H9 (cell line): ENCODE data around the gene SMARCD3. TPM values are rescaled to one million over a fixed set of nuclear protein-coding genes. Genes with fewer than 3 reads are reported as not detected.

Source experiments
- DNase-seq: peaks from one replicate; pipeline ENCODE4 v3.0.0-alpha.2; 2017
- H2AFZ ChIP-seq: one replicate; pipeline ENCODE4 v1.6.1; 2013; ENCODE audit warnings: mild to moderate bottlenecking, low read length, control low read depth, moderate library complexity
- H2AK5ac ChIP-seq: 2 replicates; pipeline ENCODE4 v1.6.1; 2013; ENCODE audit warnings: low read length, control low read depth, mixed read lengths; ENCODE audit not compliant: insufficient read length
- H2BK120ac ChIP-seq: one replicate; pipeline ENCODE4 v1.6.1; 2013; ENCODE audit warnings: low read depth, mild to moderate bottlenecking, low read length, control low read depth, inconsistent platforms; ENCODE audit not compliant: poor library complexity, severe bottlenecking
- H2BK12ac ChIP-seq: 2 replicates; pipeline ENCODE4 v1.6.1; 2013; ENCODE audit warnings: low read length, control low read depth, mixed read lengths, low read depth; ENCODE audit not compliant: insufficient read length
- H2BK15ac ChIP-seq: 2 replicates; pipeline ENCODE4 v1.6.1; 2013; ENCODE audit warnings: low read depth, low read length, control low read depth
- H2BK20ac ChIP-seq: one replicate; pipeline ENCODE4 v1.6.1; 2013; ENCODE audit warnings: low read depth, mild to moderate bottlenecking, low read length, control low read depth, inconsistent platforms; ENCODE audit not compliant: poor library complexity, severe bottlenecking
- H2BK5ac ChIP-seq: 2 replicates; pipeline ENCODE4 v1.6.1; 2013; ENCODE audit warnings: low read length, control low read depth, mixed read lengths; ENCODE audit not compliant: insufficient read length
- H3K14ac ChIP-seq: 2 replicates; pipeline ENCODE4 v1.6.1; 2013; ENCODE audit warnings: low read length, control low read depth; ENCODE audit not compliant: insufficient read depth
- H3K18ac ChIP-seq: 2 replicates; pipeline ENCODE4 v1.6.1; 2013; ENCODE audit warnings: low read depth, mild to moderate bottlenecking, mixed read lengths, low read length, control low read depth; ENCODE audit not compliant: insufficient read length
- H3K23ac ChIP-seq: 2 replicates; pipeline ENCODE4 v1.6.1; 2013; ENCODE audit warnings: low read length, control low read depth, mixed read lengths, low read depth; ENCODE audit not compliant: insufficient read length
- H3K23me2 ChIP-seq: 2 replicates; pipeline ENCODE4 v1.6.1; 2013; ENCODE audit warnings: low read depth, mild to moderate bottlenecking, mixed read lengths, low read length, control low read depth; ENCODE audit not compliant: insufficient read length, poor library complexity, severe bottlenecking
- H3K27ac ChIP-seq: 2 replicates; pipeline ENCODE4 v1.5.1; 2013; ENCODE audit warnings: low read length, control low read depth, mixed read lengths, low read depth; ENCODE audit not compliant: insufficient read length
- H3K27me3 ChIP-seq: 2 replicates; pipeline ENCODE4 v1.6.1; 2013; ENCODE audit warnings: low read length, control low read depth, inconsistent platforms; ENCODE audit not compliant: insufficient read depth
- H3K4ac ChIP-seq: 2 replicates; pipeline ENCODE4 v1.6.1; 2013; ENCODE audit warnings: low read depth, mild to moderate bottlenecking, control low read depth, inconsistent platforms, low read length, moderate library complexity
- H3K4me1 ChIP-seq: 2 replicates; pipeline ENCODE4 v1.6.1; 2013; ENCODE audit warnings: low read length, control low read depth, inconsistent platforms; ENCODE audit not compliant: insufficient read depth
- H3K4me2 ChIP-seq: 2 replicates; pipeline ENCODE4 v1.6.1; 2013; ENCODE audit warnings: low read length, control low read depth, mixed read lengths; ENCODE audit not compliant: insufficient read length, insufficient read depth
- H3K56ac ChIP-seq: 2 replicates; pipeline ENCODE4 v1.6.1; 2013; ENCODE audit warnings: low read depth, mild to moderate bottlenecking, mixed read lengths, low read length, control low read depth; ENCODE audit not compliant: insufficient read length
- H3K79me1 ChIP-seq: 2 replicates; pipeline ENCODE4 v1.6.1; 2013; ENCODE audit warnings: low read depth, mild to moderate bottlenecking, moderate library complexity, low read length, control low read depth, inconsistent platforms; ENCODE audit not compliant: insufficient read depth, poor library complexity, severe bottlenecking
- H3K79me2 ChIP-seq: 2 replicates; pipeline ENCODE4 v1.6.1; 2013; ENCODE audit warnings: low read length, control low read depth, inconsistent platforms; ENCODE audit not compliant: insufficient read depth
- H3K9ac ChIP-seq: 2 replicates; pipeline ENCODE4 v1.6.1; 2013; ENCODE audit warnings: low read length, control low read depth, mixed read lengths; ENCODE audit not compliant: insufficient read length; ENCODE audit errors: extremely low read depth
- H3K9me3 ChIP-seq: one replicate; pipeline ENCODE4 v1.6.1; 2013; ENCODE audit warnings: low read depth, low read length, inconsistent platforms; ENCODE audit not compliant: control insufficient read depth
- H3T11ph ChIP-seq: one replicate; pipeline ENCODE4 v1.6.1; 2013; ENCODE audit warnings: mild to moderate bottlenecking, low read length, control low read depth, inconsistent platforms
- H4K20me1 ChIP-seq: one replicate; pipeline ENCODE4 v1.6.1; 2013; ENCODE audit not compliant: control insufficient read depth, insufficient read length, insufficient read depth
- H4K5ac ChIP-seq: 2 replicates; pipeline ENCODE4 v1.6.1; 2013; ENCODE audit warnings: low read depth, mild to moderate bottlenecking, mixed read lengths, low read length, control low read depth; ENCODE audit not compliant: insufficient read length
- H4K8ac ChIP-seq: replicated peaks from 2 replicates; pipeline ENCODE4 v1.6.1; 2013; ENCODE audit warnings: low read length, control low read depth, mixed read lengths, low read depth; ENCODE audit not compliant: insufficient read length
- H4K91ac ChIP-seq: 2 replicates; pipeline ENCODE4 v1.6.1; 2013; ENCODE audit warnings: low read depth, mild to moderate bottlenecking, moderate library complexity, mixed read lengths, low read length, control low read depth; ENCODE audit not compliant: insufficient read length
- H3K27ac Mint-ChIP-seq, 3 experiments: 2 replicates in 2 of 3; 3 replicates in 1 of 3; pipeline ENCODE4 v1.8.0; 2020 to 2021; ENCODE audit warnings: mixed read lengths in 3 of 3, mild to moderate bottlenecking in 1 of 3, moderate library complexity in 1 of 3
- H3K27me3 Mint-ChIP-seq: 2 replicates; pipeline ENCODE4 v1.8.0; 2021; ENCODE audit warnings: low read depth, mild to moderate bottlenecking, moderate library complexity, mixed read lengths
- H3K36me3 Mint-ChIP-seq, 3 experiments: 2 replicates in 2 of 3; 3 replicates in 1 of 3; pipeline ENCODE4 v1.8.0; 2020 to 2021; ENCODE audit warnings: low read depth in 3 of 3, mixed read lengths in 3 of 3; ENCODE audit not compliant: insufficient read depth in 1 of 3
- H3K4me1 Mint-ChIP-seq, 2 experiments: 2 replicates each; pipeline ENCODE4 v1.8.0; 2020; ENCODE audit warnings: mixed read lengths in 2 of 2
- H3K4me3 Mint-ChIP-seq, 2 experiments: 2 replicates in 1 of 2; 3 replicates in 1 of 2; pipeline ENCODE4 v1.8.0; 2020 to 2021; ENCODE audit warnings: mild to moderate bottlenecking in 2 of 2, mixed read lengths in 2 of 2, moderate library complexity in 1 of 2
- H3K9me3 Mint-ChIP-seq, 2 experiments: 2 replicates in 1 of 2; 3 replicates in 1 of 2; pipeline ENCODE4 v1.8.0; 2020; ENCODE audit warnings: mild to moderate bottlenecking in 2 of 2, mixed read lengths in 2 of 2, moderate library complexity in 1 of 2
- WGBS: extraction: QIAGEN DNeasy Blood & Tissue Kit; methylation state at CpG from one replicate; pipeline ENCODE4 v1.1.7; 2013; ENCODE audit warnings: missing lambda C conversion rate, low lambda C conversion rate, mixed read lengths; ENCODE audit not compliant: insufficient read length; ENCODE audit errors: extremely low coverage; 5-methylcytosine and 5-hydroxymethylcytosine counted together
- total RNA-seq: library from RNA; stranded (reverse); gene quantifications from 2 replicates; pipeline ENCODE4 v1.2.1, GENCODE V29; 2021
- TF ChIP-seq, protein P1 (sequence below): fragments of 200-600 bp; sonication (generic); conservative IDR thresholded peaks from 3 replicates; pipeline ENCODE4 v1.8.0; 2021; ENCODE audit warnings: antibody characterized with exemption, mild to moderate bottlenecking

The SMARCD3 gene
- total RNA-seq, 1 experiment from 2014 or later, result 5.0 TPM

DNA sequence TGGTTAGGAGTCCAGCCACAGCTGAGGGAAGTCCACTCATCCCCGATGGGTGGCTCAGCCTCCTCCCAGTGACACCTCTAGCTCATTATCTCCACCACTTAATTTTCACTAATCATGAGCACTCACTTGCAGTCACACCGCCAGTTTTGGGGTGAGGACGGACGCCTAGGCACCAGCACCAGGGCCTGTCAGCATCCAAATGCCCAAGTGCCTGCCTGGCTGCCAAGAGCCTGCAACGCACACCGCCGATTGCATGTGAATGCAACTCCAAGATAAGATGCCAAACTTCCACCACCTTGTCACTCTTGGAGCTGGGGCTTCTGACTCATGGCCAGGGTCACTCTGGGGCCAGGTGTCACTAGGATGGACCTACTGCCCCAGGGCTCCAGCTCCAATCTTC lies 24.4 kb upstream of the SMARCD3 start:
- WGBS, result no CpG with 5 or more reads among the region's 7 CpGs
- Mint-ChIP-seq H3K27ac (no peak overlapping the region), H3K27me3 (peaks cover 50% of the 10 kb centered on the region), H3K4me3 (no peak overlapping the region), H3K36me3 (no peaks in the 10 kb centered on the region), H3K9me3 (no peaks in the 10 kb centered on the region), H3K4me1 (peaks cover 6 to 19% of the 10 kb centered on the region in 2 experiments)
- Histone ChIP-seq H3T11ph (no peak overlapping the region), H4K20me1 (no peaks in the 10 kb centered on the region), H3K79me1 (no peaks in the 10 kb centered on the region), H2BK12ac (no peak overlapping the region), H2AK5ac (no peak overlapping the region), H3K23ac (no peak overlapping the region), H2BK120ac (no peak overlapping the region), H3K79me2 (no peaks in the 10 kb centered on the region), H3K4me2 (no peak overlapping the region), H3K4me1 (no peaks in the 10 kb centered on the region), H2BK15ac (no peak overlapping the region), H2BK5ac (no peak overlapping the region), H4K5ac (no peak overlapping the region), H3K27me3 (no peaks in the 10 kb centered on the region; the same call in 1 of the 2 replicates), H4K91ac (no peak overlapping the region), H3K9ac (no peak overlapping the region), H2BK20ac (no peak overlapping the region), H4K8ac (no peak overlapping the region), H3K23me2 (no peaks in the 10 kb centered on the region), H3K14ac (no peak overlapping the region), H3K18ac (no peak overlapping the region), H3K9me3 (no peaks in the 10 kb centered on the region), H3K4ac (no peak overlapping the region), H3K56ac (no peak overlapping the region), H2AFZ (no peak overlapping the region), H3K27ac (no peak overlapping the region)
- DNase-seq, result no peak
- TF ChIP-seq, protein P1, sequence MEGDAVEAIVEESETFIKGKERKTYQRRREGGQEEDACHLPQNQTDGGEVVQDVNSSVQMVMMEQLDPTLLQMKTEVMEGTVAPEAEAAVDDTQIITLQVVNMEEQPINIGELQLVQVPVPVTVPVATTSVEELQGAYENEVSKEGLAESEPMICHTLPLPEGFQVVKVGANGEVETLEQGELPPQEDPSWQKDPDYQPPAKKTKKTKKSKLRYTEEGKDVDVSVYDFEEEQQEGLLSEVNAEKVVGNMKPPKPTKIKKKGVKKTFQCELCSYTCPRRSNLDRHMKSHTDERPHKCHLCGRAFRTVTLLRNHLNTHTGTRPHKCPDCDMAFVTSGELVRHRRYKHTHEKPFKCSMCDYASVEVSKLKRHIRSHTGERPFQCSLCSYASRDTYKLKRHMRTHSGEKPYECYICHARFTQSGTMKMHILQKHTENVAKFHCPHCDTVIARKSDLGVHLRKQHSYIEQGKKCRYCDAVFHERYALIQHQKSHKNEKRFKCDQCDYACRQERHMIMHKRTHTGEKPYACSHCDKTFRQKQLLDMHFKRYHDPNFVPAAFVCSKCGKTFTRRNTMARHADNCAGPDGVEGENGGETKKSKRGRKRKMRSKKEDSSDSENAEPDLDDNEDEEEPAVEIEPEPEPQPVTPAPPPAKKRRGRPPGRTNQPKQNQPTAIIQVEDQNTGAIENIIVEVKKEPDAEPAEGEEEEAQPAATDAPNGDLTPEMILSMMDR, result no peak
